HT-29 (cell line): ENCODE results near the gene EN2. TPM values are rescaled to one million over a fixed set of nuclear protein-coding genes. Genes with fewer than 3 reads are reported as not detected.

Experiments used
- DNase-seq: peaks from one replicate; pipeline ENCODE4 v3.0.0-alpha.2; 2015; ENCODE audit warnings: low spot score
- total RNA-seq: library from RNA; depleted of rRNA; stranded (reverse); fragments of >200 nt; shearing (Covaris generic); gene quantifications from 2 replicates; pipeline ENCODE4 v1.2.3, GENCODE V29; 2014

EN2 gene
- total RNA-seq, 1 experiment from 2014 or later: not detected

DNA sequence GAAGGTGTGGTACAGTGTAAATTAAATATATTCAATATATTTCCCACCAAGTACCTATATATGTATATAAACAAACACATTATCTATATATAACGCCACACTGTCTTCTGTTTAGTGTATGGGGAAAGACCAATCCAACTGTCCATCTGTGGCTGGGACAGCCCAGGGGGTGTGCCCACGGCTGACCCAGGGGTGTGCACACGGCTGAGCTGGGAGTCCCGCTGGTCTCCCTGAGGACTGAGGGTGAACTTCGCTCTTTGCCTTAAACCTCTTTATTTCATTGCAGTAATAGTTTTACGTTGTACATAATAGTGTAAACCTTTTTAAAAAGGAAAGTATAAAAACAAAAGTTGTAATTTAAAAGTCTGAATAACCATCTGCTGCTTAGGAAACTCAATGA, 6.3 kb downstream of the EN2 start:
- DNase-seq: no peak

DNA sequence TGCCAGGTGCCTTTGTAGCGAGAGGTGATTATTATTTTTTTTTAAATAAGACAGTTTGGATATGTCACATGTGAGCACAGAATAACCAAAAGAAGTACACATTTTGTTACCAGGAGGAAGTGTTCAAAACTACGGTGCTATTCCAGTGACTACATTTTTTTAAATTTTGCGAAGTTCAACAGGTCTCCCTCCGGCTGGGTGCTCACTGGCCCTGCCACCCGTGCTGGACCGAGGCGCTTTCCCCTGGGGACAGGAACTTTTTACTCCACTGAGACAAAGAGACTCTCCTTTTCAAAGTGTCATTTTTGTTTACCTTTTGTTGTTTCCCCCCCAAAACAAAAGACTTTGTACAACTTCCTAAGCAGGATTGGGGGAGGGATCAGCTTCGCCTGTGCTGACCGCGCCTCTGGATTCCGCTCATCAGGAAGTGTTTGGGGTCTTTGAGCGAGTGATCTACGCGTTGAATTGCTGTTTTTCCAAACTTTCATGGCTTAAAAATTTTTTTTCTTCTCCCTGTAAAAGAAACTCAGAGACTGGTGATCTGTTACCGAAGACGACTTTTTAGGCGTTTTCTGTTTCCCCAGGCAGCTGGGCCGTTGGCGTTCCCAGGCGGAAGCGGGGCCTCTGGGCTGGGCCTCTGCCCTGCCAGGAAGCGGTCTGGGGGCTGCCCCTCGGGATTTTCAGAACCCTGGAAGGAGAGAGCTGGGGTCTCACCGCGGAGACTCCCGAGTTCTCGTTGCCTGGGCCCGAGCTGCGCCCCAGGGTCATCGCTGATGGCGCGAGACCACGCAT, 7.2 kb downstream of the EN2 start:
- DNase-seq: no peak

DNA sequence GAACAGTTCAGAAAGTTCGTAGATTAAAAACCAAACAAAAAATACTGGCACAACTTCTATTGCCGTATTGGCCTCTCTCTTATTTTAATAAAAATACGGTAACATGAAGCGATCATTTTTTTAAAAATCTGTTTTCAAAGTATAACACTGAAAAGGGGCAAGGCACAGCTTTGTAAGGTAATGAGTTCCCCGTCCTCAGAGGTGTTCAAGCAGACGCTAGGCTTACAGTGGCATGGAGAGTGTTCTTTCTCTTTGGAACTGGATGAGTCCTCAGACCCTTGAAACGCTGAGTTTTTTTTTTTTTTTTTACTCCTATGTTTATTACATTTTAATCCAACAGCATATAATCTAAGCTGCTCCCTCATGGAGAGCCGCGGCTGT, 7.8 kb downstream of the EN2 start:
- DNase-seq: no peak

DNA sequence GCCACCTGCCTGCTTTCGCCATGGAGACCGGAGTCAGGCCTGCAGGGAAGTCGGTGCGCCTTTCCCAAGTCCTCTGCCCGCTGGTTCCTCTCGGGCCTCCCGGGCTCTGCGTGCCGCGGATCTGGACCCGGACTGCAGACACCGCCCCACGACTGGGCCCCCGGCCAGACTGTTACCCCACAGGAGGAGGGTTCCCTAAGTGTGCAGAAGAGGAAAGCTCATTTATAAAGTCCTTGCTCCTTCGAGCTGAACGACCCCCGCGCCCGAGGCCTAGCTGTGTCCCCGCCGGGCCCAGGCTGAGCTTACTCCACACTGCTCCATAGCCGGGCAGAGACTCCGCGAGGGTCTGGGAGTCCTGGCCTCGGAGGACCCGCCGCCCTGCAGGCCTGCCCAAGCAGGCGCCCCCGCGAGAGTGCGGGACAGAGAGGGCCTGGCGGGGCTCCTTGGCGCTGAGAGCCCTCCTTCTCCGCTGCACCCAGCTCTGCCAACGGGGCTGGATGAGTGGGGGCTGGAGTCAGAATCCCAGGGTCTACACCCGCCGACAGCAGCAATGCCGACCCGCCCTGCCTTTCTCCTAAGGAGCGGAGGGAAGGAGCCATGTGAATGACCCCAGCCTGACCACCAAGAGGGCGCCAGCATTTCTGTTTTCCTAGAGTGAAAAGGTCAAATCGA, 8.3 kb downstream of the EN2 start:
- no peak for DNase-seq

DNA sequence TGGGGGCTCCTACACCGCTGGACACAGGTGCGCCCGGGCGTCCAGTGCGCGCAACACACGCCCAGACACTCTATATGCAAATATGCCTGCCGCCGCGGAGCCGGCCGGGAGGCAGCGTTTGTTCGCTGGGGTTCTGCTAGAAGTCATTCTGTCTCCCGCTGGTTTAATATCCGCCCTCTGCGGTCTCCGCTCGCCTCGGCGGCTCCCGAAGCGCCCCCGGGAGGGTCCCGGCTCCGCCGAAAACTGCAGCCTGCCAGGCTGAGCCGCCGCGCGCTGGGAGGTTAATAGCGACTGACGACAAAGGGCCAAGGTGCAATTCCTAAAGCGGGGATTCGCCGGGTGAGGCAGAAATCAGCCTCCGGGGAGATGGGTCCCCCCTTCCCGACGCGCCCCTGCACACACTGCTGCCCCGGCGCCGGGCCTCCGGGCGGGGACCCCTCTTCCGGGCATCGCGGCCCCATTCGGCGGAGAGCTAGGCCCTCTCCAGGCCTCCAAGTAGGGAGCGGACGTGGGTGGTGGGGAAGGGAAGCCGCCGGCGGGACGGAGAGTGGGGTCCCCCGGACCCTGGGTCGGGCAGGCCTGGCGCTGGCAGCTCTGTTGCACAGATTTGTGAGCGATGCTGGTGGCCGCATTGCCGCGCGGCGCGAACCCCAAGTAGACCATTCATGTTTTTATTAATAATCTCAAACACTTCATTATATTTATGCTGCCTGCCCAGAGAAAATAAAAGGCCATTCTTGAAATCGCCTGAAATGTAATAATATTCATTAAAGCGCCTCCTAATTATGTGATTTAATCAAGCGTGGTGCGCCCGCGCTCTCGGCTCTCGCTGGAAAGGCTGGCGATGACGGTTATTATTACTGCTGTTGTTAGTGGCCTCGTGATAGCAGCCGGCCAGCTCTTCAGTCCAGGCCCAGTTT, 9.1 kb downstream of the EN2 start:
- DNase-seq: no peak

DNA sequence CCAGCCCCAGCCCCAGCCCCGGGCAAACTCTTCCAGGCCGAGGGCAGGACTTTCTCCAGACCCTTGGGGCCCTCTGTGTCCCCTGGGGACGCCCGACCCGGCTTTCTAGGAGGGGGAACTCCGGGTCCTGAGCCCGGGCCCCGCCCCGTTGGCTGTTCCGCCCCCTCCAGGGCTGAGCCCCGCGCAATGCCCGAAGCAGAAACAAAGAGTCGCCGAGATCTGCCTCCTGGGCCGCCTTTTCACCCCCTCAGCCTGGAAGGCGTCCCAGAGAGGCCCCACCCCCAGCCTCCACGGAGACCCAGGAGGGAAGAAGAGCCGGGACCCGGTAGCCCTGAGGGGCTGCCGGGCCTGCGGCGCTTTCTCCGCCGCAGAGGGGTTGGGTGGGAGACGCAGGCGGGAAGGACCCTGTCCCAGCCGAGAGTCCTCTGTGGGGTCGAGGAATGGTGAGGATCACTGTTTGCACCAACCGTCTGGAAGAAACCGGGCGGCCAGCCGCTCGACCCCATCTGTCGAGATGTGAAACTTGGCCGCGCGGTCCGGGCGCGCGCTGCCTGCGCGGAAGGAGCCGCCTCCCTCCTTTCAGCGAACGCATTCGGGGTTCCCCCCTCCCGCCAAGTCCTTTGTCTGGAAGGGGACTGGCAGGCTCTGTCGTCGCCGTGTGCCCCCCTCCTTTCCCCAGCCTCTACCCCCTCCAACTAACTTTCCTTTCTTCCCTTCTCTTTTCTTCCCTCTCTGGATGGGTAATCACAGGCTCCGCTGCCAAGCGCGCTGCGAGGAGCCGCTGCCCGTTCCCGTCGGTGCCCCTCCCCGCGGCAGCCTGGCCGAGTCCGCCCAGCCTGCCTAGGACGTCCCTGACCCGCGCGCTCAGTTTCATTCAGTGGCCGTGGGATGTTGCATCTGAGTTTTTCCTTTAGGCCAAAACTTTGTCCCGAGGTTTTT, 10.2 kb downstream of the EN2 start:
- DNase-seq: no peak

DNA sequence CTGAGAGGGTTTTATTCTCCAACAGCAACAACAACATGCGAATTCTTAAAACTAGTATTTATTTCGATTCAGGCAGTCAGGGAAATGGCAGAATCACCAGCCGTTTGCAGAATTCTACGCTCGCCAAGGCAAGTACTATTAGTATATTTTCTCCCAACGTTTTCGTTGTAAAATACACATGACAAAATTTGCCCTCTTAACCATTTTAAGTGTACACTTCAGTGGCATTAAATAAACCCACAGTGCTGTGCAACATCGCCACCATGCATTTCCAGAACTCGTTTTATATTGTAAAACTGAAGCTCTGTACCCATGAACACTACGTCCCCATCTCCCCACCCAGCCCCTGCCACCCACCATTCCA, 10.8 kb downstream of the EN2 start:
- DNase-seq: no peak

DNA sequence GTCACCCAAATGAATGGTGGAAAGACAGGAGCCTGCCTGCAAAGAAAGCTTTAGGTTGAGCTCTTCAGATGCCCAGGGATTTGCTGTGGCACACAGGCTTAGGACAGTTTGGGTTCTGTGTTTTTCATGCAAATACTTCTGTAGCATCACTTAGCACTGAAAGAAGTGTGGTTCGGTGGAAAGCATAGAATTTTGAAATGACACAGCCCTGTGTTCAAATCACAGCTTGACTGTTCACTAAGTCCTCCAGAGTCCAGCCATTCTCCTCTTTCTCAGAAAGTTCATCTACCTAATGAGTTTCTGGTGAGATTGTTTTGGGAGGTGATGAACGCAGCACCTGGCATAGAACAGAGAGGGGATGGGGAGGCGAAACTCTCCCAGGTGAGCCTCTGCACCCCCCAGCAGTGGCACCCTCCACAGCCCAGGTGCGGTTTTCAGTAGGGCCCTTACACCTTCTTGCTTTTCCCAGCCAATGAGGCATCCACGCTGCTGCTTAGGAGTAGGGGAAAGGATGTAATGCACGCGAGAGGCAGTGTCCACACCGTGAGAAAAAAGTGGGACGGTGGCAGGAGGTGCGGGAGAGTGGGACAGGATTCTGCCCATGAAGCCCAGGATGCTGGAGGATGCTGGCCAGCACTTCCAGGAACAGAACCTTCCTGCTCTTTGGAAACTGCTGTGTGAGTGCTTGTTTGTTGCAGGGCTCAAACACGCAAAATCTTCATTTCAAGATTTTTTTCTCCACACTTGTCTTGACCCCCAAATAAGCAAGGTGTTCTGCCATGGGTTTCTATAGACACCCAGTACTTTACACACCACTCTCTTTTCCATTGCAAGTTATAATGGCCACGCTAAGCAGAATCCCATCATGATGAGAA, 11.6 kb downstream of the EN2 start:
- no peak for DNase-seq

DNA sequence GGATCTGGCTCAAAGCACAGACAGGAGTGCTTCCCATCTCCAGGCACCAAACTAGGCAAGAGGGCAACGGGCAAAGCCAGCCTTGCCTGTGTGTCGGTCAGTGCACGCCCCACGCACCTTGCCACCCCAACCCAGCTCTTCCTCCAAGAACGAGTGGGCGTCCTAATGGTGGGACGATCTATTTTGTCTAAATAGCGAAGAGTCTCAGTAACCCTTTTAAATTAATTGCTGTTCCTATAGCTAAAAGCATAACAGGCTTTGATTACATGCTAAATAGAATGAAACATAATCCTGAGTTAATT, 12.2 kb downstream of the EN2 start:
- DNase-seq: no peak

DNA sequence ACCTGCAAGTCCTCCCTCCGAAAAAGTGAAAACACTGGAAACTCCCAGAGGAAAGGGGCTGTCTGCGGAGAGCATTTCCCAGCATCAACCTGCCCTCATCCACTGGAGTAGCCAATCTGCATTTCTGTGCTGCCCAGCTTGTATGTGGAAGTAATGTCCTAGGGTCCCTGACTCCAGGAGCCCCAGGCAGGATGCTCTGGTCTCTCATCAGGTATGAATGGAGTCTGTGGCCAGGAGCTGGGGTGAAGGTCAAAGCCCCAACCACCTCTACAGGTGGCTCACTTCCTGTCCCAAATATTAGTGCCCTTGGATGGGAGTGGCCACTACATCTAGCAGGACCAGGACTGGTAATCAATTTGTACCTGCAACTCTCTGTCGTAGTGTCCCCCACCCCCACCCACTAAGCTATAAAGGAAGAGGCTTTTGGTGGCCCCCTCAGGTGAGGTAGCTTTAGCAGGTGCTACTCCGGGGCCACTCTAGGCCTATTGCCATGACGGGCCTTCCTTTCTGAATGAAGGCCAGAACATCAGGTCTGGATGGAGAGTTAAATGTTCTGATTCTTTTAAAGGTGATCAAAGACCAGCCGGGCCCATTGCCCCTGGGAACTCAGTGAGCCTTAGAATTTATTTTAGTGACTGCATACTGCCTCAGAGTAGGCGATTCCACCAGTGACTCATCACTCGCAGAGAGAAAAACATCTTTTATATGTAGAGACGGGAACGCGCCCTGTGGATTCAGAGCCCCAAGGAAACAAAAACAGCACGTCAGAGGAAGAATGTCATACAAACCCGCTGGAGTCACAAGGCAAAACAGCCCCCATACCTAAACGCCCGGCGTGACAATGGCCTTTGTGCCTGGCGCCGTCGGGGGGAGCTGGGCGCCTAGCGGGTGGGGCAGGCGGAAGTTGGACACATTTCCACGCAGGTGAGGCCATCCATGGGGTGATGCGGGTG, 13.0 kb downstream of the EN2 start:
- DNase-seq: no peak

DNA sequence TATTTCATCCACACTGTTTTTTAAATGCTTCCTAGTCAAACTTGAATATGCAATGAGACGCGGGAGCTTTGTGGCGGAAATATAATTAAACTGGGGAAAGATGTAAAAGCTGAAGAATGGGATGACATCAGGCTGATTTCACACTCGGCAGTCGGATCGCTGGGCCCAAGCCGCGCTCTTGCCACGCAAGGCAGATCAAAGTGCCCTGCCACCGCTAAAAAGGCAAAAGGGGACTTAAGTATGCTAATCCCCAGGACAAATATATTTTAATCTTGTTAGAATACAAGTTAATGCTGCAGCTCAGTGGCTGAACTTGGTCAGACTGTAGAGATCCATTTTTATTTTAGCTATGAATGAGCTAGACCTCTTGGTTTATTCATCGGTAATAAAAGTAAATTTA, 13.8 kb downstream of the EN2 start:
- no peak for DNase-seq

DNA sequence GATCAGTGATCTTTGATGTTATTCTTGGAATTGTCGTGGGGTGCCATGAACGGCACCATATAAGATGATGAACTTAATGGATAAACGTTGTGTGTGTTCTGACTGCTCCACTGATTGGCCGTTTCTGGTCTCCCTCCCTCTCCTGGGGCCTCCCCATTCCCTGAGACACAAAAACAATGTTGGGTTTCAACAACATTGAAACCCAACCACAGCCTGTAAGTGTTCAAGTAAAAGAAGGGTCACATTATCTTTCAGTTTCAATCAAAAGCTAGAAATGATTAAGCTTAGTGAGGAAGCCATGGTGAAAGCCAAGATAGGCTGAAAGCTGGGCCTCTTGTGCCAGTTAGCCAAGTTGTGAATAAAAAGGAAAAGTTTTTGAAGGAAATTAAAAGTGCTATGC, 19.5 kb downstream of the EN2 start:
- no peak for DNase-seq

DNA sequence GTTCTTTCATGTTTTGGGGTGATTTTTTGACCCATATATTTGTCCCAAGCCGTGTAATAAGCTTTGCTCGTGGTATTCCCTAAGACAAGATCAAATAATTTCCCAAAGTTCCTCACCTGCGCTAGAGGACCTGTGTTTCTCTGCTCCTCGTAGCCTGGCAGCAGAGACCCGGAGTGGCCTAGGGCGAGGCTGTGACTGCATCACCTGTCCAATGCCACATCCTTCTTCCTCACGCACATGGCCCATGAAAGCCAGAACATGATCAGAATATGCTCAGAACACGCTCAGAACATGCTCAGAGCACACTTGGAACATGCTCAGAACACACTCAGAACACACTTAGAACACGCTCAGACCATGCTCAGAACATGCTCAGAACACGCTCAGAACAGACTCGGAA, 23.8 kb downstream of the EN2 start:
- DNase-seq: no peak

DNA sequence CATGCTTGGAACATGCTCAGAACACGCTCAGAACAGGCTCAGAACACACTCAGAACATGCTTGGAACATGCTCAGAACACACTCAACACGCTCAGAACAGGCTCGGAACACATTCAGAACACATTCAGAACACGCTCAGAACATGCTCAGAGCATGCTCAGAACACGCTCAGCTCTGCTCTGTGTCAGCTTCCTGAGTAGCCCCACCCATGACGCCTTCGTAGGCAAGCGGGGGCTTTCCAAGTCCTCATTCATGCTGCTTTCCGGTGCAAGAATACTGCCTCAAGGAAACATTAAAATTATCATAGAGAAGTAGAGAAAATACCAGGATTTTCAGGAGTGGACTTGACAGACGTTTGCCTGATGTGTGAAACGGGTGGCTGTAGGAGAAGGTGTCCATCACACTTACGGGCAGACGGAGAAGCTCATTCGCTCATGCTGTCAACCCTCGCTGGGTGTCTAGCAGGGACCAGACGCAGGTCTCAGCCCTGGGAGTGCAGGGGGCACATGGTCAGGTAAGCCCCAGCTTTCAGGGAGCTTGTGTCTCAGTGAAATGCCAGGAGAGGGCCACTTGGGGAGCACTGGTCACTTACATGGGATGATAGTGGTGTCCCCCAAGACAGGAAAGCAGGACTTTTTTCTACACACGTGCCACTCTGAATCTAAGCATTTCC, 24.7 kb downstream of the EN2 start:
- no peak for DNase-seq

DNA sequence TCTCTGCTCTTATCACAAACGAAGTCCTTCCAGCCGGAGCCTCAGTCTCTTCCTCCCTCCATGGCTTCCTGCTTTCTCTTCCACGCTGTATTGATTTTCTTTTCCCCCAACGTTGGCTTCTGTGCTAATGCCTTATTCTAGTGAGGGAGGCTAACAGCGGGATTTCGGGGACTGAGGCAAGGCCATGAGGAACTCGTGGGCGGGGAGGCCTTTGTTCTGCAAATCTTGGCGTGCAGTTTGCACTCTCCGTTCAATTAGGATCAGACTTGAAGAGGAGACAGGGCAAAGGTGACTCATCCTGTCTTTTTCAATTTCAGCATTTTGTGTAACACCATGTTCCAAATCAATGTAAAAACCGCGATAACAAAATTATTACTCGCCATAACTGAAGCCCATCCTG, 25.3 kb downstream of the EN2 start:
- DNase-seq: no peak

DNA sequence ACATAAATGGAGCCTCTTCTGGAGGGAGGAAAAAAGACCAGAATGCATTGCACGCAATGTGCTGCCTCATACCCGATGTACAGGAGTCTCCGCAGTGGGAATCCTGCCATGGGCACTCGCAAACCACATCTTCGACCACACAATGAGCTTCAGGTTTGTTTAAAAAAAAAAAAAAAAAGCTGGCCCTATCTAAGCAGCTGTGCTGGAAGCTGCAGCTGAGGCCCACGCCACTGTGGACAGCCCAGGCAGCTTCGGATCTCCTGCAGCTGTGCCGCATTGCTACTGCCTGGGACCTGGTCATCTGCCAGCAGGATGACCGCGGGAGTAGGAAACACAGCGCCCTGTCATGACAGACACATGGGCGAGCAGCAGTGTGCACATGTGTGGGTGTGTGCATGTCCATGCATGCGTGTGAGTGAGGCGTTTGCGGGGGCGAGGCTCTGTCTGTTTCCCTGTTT, 26.0 kb downstream of the EN2 start:
- DNase-seq: no peak

DNA sequence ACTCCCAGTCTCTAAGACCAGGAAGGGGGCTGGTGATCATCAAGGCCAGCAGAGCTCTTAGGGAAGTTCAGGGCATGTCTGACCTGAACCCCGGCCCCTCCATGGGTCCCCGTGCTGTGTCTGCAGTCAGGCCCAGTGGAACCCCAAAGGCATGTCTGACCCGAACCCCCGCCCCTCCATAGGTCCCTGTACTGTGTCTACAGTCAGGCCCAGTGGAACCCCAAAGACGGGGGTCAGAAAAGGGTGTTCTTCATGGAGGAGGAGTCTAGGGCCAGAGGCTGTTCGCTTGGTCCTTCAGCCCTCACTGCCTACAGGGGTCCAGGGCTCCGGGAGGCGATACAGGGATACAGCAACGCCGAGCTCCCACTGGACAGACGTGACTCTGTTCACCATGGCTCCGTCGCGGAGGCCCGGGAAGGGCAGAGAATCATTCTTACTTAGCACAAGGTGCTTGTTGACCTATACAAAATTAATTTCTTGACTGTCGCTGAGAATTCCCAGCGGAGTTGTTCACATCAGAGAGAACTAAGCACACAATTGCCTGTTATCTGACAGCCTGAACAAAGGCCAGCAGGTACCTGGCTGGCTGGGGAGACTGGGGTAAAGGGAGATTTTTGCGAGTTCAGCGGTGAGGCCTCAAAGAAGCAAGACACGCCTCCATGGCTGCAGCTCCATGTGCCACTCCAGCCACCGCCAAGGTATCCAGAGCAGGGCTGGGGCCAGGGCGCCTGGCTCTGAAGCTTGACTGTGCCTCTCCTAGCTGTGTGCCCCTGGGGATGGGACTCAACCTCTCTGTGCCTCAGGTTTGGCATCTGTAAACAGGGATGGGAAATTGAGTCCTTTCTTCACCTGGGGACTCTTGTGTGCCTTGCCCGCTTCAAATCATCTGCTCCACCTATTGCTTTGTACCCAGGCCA, 26.8 kb downstream of the EN2 start:
- no peak for DNase-seq
